ENCODE measurements around the gene APIP. TPM values are rescaled to one million over a fixed set of nuclear protein-coding genes. Genes with fewer than 3 reads are reported as not detected.

The APIP gene
- total RNA-seq, 1 experiment from 2014 or later: 24.3 TPM

GRCh38 chr11:34890812-34891211 lies 25.4 kb downstream of the APIP start (continued):
- TF ChIP-seq AFF4 (CRISPR knock-in tag; IDR thresholded peaks at IDR 0.05; ENCODE audit: borderline replicate concordance): no peak
- no peak for TF ChIP-seq RELA (CRISPR knock-in tag; IDR thresholded peaks at IDR 0.05; ENCODE audit: borderline replicate concordance)
- no peak for TF ChIP-seq IRF2 (CRISPR knock-in tag; IDR thresholded peaks at IDR 0.05; ENCODE audit: borderline replicate concordance, low read depth)
- no peak for TF ChIP-seq FOXK1 (CRISPR knock-in tag; IDR thresholded peaks at IDR 0.05)
- no peak for TF ChIP-seq MAX (CRISPR knock-in tag; IDR thresholded peaks at IDR 0.05)

GRCh38 chr11:34890089-34890488 lies 26.1 kb downstream of the APIP start:
- H3K36me3 Mint-ChIP-seq: no peaks in the 10 kb centered on the region
- H3K4me1 Mint-ChIP-seq: no peaks in the 10 kb centered on the region
- H3K9me3 Mint-ChIP-seq: no peaks in the 10 kb centered on the region
- ChIA-PET CTCF (interaction anchor here (1.3 to 1.9 kb wide), 2 partner anchors 21 kb away, joined by 3 to 5 read pairs; no protein-coding TSS in a partner anchor), POLR2A (no interaction called here)
- TF ChIP-seq TCF7 (CRISPR knock-in tag; IDR thresholded peaks at IDR 0.05; ENCODE audit: low read depth) (no peak), OVOL2 (CRISPR knock-in tag; IDR thresholded peaks at IDR 0.05; ENCODE audit: borderline replicate concordance) (no peak), NFE2L1 (CRISPR knock-in tag; IDR thresholded peaks at IDR 0.05) (no peak), USF1 (CRISPR knock-in tag; IDR thresholded peaks at IDR 0.05) (no peak), FOXK1 (CRISPR knock-in tag; IDR thresholded peaks at IDR 0.05) (no peak), ESRRA (CRISPR knock-in tag; IDR thresholded peaks at IDR 0.05; ENCODE audit: borderline replicate concordance) (no peak)
- H3K4me3 Mint-ChIP-seq: no peak overlapping the region
- ATAC-seq (no peak), DNase-seq (ENCODE audit: low spot score) (no peak)
- no peak overlapping the region for H3K27ac Mint-ChIP-seq
- no peaks in the 10 kb centered on the region for H3K27me3 Mint-ChIP-seq (ENCODE audit: low read depth)

GRCh38 chr11:34887260-34887659 lies 28.9 kb downstream of the APIP start:
- DNase-seq (ENCODE audit: low spot score) (no peak), ATAC-seq (no peak)
- Mint-ChIP-seq H3K36me3 (peaks cover 8% of the 10 kb centered on the region), H3K4me1 (no peaks in the 10 kb centered on the region), H3K9me3 (no peaks in the 10 kb centered on the region), H3K4me3 (no peak overlapping the region), H3K27me3 (ENCODE audit: low read depth) (no peaks in the 10 kb centered on the region), H3K27ac (no peak overlapping the region)
- ChIA-PET POLR2A (no interaction called here), CTCF (no interaction called here)
- TF ChIP-seq PREB (CRISPR knock-in tag; IDR thresholded peaks at IDR 0.05; ENCODE audit: borderline replicate concordance): no peak
- TF ChIP-seq PRRX2 (CRISPR knock-in tag; IDR thresholded peaks at IDR 0.05): no peak
- TF ChIP-seq ZNF317 (CRISPR knock-in tag; IDR thresholded peaks at IDR 0.05; ENCODE audit: borderline replicate concordance, low read depth): no peak
- no peak for TF ChIP-seq ZNF425 (CRISPR knock-in tag; conservative IDR thresholded peaks at IDR 0.05)
- no peak for TF ChIP-seq OVOL2 (CRISPR knock-in tag; IDR thresholded peaks at IDR 0.05; ENCODE audit: borderline replicate concordance)
- TF ChIP-seq CTCF (IDR thresholded peaks at IDR 0.05): no peak
- TF ChIP-seq FOXP1 (CRISPR knock-in tag; IDR thresholded peaks at IDR 0.05; ENCODE audit: borderline replicate concordance): no peak
- TF ChIP-seq SMAD3 (CRISPR knock-in tag; IDR thresholded peaks at IDR 0.05; ENCODE audit: borderline replicate concordance): no peak
- TF ChIP-seq SOX15 (CRISPR knock-in tag; IDR thresholded peaks at IDR 0.05): no peak
- TF ChIP-seq ATF6 (CRISPR knock-in tag; IDR thresholded peaks at IDR 0.05): no peak
- no peak for TF ChIP-seq ZSCAN18 (CRISPR knock-in tag; IDR thresholded peaks at IDR 0.05)
